NT2/D1 (cell line): ENCODE results near the gene LCA5L.

Experiments
- YY1 ChIP-seq: IDR thresholded peaks from 2 replicates; pipeline ENCODE4 v1.6.1; 2011; ENCODE audit not compliant: insufficient read length, insufficient read depth
- ZNF274 ChIP-seq: IDR thresholded peaks from 2 replicates; pipeline ENCODE4 v1.6.1; 2011; ENCODE audit warnings: mild to moderate bottlenecking, low read depth, low read length

DNA sequence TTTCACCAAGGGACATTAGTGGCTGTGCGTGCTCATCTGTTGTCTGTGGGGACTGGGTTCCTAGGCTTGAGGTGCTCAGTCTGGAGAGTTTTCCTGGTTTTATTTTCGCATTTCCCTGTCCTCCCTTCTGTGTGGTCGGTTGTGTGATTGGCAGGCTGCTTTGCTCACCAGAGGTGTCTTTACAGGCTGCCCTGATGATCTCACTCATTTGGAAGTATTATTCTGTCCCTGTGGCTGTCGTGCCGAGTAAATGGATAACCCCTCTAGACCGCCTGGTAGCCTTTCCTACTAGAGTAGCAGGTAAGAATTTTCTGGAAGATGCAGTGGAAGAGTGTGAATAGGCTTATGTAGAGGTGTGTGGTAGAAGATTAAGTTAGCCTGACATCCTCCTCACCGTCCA is 52.6 kb downstream of the LCA5L start:
- TF ChIP-seq ZNF274 (no peak), YY1 (no peak)
